Frontal cortex (tissue), 4 donors: ENCODE measurements around the gene CNIH2. TPM values are rescaled to one million over a fixed set of nuclear protein-coding genes. Genes with fewer than 3 reads are reported as not detected.
A peak's percentile ranks its signal among the peaks of the same experiment; 100 is the strongest.

ENCODE experiments used
- DNase-seq, 2 donors: peaks; one replicate each; pipeline ENCODE4 v3.0.0; 2012; ENCODE audit warnings: low spot score in 2 of 2
- FAIRE-seq: peaks from 2 replicates; lab custom pipeline; 2012; peaks lifted over from hg19 to GRCh38; lab: Jason Lieb, UNC
- total RNA-seq: library from RNA; depleted of rRNA; stranded (reverse); fragments of >200 nt; gene quantifications from one replicate; pipeline ENCODE4 v1.2.3, GENCODE V29; 2014
- donor health status: control.
- donor health status: control.
- donor health status: control.

The CNIH2 gene
- total RNA-seq, 1 donor from 2014 or later, result 41.6 TPM

GRCh38 chr11:66324664-66325063 lies 46.7 kb downstream of the CNIH2 start:
- no peak for FAIRE-seq
- no peak for DNase-seq

- FAIRE-seq (no peak), DNase-seq (no peak)
These were observed 47.3 kb downstream of the CNIH2 start for GRCh38 chr11:66325263-66325671.

DNA sequence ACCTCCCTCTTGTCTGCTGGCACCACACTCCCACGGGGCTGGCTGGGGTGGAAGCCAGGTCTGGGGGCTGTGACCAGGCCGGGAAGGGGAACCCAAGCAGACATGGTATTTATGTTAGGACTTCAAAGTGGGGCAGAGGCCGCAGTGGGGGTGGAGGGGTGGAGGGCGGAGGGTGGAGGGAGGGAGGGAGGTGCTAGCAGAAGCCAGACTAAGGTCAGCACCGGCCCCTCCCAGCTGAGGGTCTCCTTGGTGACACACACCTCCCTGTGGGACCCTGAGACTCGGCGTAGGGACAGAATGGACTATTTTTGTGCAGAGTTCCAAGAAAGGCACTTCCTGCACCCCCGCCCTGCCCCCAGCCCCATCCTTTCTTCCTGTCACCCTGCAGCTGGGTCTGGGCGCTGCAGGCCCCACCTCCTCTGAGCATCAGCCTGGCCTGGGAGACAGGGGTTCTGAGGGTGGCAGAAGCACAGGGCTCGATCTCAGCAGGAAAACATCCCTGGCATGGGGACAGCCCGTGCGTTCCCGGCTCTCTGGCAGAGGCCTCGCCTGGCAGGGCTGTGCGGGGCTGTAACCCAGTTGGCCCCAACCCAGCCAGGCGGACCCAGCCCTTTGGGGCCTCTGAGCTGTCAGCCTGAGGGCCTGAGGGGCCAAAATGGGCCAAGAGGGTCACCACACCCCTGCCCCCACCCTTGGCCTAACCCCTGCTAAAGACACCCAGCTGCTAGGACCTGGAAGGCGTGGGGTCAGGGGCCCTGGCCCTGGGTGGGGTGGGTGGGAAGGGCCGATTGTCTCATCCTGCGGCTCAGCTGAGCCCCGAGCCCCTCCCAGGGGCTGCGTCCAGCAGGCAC lies 48.5 kb downstream of the CNIH2 start:
- no peak for DNase-seq
- FAIRE-seq, result no peak

DNA sequence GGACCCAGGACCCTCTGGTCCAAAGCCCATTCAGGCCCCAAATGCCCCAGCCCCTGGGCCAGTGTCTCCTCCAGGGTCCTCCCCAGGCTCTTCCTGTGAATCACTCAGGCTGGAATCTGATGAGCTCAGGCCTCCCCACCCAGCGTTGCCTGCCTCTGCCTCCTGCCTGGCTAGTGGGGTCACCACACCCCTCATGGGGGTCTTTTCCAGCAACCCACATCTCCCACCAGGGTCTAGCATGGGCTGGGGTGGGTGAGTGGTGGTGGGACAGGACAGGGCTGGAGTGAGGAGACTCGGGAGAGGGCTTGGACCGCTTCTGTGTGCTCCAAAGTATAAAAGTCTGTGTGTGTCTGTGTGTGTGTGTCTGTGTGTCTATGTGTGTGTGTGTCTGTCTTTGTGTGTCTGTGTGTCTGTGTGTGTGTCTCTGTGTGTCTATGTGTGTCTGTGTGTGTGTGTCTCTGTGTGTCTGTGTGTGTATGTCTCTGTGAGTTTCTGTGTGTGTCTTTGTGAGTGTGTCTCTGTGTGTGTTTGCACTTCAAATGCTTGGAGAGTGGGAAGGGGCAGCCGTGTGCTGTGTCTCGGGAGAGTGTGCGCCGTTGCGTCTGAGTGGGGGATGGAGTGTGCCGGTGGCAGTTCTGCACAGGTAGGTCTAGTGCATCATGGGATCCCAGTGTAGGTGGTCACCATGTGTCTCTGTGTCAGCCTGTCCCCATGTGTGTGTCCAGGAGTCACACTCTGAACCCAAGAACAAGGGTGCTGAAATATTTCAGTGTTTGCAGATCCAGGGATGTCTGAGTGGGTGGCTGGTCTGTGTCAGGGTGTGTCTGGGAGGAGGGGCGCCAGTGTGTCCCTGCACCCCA lies 49.4 kb downstream of the CNIH2 start:
- DNase-seq, result no peak
- no peak for FAIRE-seq

DNA sequence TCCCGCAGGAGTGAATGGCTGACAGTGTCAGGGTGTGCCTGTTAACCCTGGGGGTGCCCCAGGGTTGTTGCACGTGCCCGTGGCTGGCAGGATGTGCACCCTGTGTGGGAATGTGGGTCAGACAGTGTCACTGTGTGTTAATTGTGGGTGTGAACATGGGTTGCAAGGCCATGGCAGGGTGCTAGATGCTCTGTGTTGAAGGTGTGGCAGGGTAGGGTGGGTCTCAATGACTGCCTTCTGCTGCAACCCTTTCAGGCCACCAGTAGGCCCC lies 50.0 kb downstream of the CNIH2 start:
- FAIRE-seq, result no peak
- no peak for DNase-seq

DNA sequence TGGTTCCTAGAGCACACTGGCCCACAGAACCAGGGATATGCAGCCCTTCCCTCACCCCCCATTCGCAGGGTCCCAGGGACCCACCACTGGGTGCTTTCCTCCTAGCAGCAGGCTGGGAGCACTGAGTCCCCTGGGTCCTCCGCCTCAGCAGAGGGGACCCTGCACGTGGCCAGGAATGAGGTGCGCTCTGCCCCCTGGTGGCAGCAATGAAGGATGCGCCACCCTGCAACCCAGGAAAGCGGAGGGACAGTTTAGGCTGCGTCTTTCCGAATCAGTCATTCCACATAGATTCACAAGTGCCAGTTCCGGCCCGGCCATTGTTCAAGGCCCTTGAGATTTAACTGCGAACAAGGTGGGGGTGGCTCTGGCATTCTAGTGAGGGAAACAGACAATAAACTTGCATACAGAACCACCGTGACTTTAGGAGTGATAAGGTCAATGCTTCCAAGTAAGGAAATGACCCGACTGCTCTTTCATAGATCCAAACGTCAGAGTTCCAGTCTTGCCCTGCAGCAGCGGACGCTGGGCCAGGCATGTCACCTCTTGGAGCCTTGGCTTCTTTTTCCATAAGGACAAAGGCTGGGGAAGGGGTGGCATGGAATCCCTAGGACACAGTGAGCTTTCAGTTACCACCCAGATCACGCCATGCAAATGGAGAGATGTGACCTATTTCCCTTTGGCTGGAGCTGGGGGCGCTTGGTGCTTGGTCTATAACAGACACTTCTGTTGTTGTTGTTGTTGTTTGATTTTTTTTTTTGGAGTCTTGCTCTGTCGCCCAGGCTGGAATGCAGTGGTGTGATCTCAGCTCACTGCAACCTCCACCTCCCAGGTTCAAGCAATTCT lies 50.5 kb downstream of the CNIH2 start:
- FAIRE-seq (no peak), DNase-seq (peak; percentile 83 to 88)

GRCh38 chr11:66329165-66329673 lies 51.2 kb downstream of the CNIH2 start:
- no peak for DNase-seq

DNA sequence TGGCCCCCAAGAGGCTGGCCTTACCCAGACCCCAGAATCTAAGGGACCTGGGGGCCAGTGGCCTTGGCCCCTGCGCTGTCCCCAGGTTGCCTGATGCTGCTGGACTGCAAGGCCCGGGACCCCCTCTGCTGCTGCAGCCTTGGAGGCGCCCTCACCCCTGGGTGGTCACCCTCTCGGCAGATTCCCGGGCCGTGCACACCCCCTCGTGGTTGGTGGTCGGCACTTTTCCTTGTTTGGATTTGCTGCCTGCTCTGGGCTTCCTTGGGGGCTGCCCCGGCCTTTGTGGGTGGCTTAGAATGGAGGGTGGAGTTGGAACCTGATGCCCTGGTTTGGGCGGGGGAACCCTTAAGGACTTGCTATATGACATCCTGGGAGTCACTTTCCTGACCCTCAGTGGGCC lies 53.0 kb downstream of the CNIH2 start:
- FAIRE-seq (no peak), DNase-seq (no peak)

More at GRCh38 chr11:66329165-66329673, 51.2 kb downstream of the CNIH2 start:
- no peak for FAIRE-seq

- FAIRE-seq, result no peak
- DNase-seq, result no peak
These were observed 53.8 kb downstream of the CNIH2 start for GRCh38 chr11:66331542-66332370.

- DNase-seq (no peak), FAIRE-seq (no peak)
These were observed 54.6 kb downstream of the CNIH2 start for GRCh38 chr11:66332371-66333219.

DNA sequence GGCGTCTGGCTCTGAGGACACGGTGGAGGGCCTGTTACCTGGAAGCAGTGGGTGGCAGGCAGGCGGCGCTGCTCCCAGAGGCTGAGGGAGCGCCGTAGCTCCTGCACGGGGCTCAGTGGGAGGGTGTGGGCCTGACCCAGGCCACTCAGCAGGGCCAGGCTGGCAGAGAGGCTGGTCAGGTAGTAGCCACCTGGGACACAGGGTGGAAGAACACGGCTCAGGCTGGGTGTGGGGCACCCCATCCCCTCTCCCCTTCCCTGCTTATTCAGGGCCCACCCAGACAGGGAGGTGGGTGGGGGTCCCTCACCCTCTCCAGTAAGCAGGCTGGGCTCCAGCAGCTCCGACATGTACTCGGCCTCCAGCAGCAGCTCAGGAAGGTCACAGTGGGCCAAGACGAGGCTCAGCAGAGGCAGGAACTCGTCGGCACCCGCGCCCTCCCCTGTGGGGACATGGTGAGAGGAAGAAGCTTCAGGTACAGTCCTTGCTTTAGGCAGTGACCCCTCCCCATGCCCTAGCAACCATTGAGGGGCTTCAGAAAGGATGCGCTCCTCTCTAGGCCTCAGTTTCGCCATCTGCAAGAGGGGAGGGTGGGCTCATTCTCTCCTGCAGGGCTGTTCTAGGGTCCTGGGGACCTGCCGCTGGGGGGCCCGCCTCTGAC lies 55.4 kb downstream of the CNIH2 start:
- FAIRE-seq, result no peak

More for the DNA sequence above, 55.4 kb downstream of the CNIH2 start:
- DNase-seq, result no peak

Other genes starting within 250 kb of the CNIH2 start
- gene GAL3ST3, start 229.0 kb upstream of the CNIH2 start, total RNA-seq, result 10.6 TPM
- gene SF3B2, start 225.8 kb upstream of the CNIH2 start, total RNA-seq, result 90.9 TPM
- gene PACS1, start 207.9 kb upstream of the CNIH2 start, total RNA-seq, result 29.3 TPM
- gene KLC2, start 20.5 kb upstream of the CNIH2 start, total RNA-seq, result 21.6 TPM
- 22.8 TPM for gene RAB1B, start 9.5 kb upstream of the CNIH2 start, total RNA-seq
- 28.9 TPM for gene YIF1A, start 11.0 kb downstream of the CNIH2 start, total RNA-seq
- 9.0 TPM for gene TMEM151A, start 13.7 kb downstream of the CNIH2 start, total RNA-seq
- gene CD248, start 38.9 kb downstream of the CNIH2 start, total RNA-seq, result 1.2 TPM
- gene RIN1, start 58.3 kb downstream of the CNIH2 start, total RNA-seq, result 0.82 TPM
- gene BRMS1, start 66.9 kb downstream of the CNIH2 start, total RNA-seq, result 19.2 TPM
- 83.2 TPM for gene B4GAT1, start 69.5 kb downstream of the CNIH2 start, total RNA-seq
- 1.6 TPM for gene SLC29A2, start 93.6 kb downstream of the CNIH2 start, total RNA-seq
- gene NPAS4, start 142.9 kb downstream of the CNIH2 start, total RNA-seq, result under 0.01 TPM
- gene MRPL11, start 160.7 kb downstream of the CNIH2 start, total RNA-seq, result 17.1 TPM
- gene PELI3, start 188.7 kb downstream of the CNIH2 start, total RNA-seq, result 13.5 TPM
- 39.1 TPM for gene DPP3, start 202.3 kb downstream of the CNIH2 start, total RNA-seq
- 41.2 TPM for gene BBS1, start 232.5 kb downstream of the CNIH2 start, total RNA-seq